Ectodermal cell (in vitro differentiated cells): ENCODE data around the gene NDEL1.

Experiments used
- H3K27ac ChIP-seq: 2 replicates; pipeline ENCODE4 v1.7.0; 2013; ENCODE audit warnings: mild to moderate bottlenecking, low read depth, low read length; ENCODE audit not compliant: insufficient read depth, poor library complexity, severe bottlenecking
- H3K27me3 ChIP-seq: 2 replicates; pipeline ENCODE4 v1.7.0; 2013; ENCODE audit warnings: mild to moderate bottlenecking, low read length; ENCODE audit not compliant: insufficient read depth, control insufficient read depth, poor library complexity, severe bottlenecking
- H3K36me3 ChIP-seq: one replicate; pipeline ENCODE4 v1.7.0; 2013; ENCODE audit warnings: low read length; ENCODE audit not compliant: control insufficient read depth, insufficient read depth
- H3K4me1 ChIP-seq: one replicate; pipeline ENCODE4 v1.7.0; 2013; ENCODE audit warnings: low read length; ENCODE audit not compliant: control insufficient read depth, insufficient read depth
- H3K4me3 ChIP-seq: 2 replicates; pipeline ENCODE4 v1.7.0; 2013; ENCODE audit warnings: low read depth, low read length, control low read depth; ENCODE audit not compliant: insufficient read depth
- H3K9me3 ChIP-seq: 2 replicates; pipeline ENCODE4 v1.7.0; 2013; ENCODE audit warnings: mild to moderate bottlenecking, low read length, moderate library complexity; ENCODE audit not compliant: control insufficient read depth
- WGBS, 2 experiments: methylation state at CpG; one replicate each; pipeline ENCODE4 v1.1.7; 2013; ENCODE audit warnings: missing lambda C conversion rate in 2 of 2; 5-methylcytosine and 5-hydroxymethylcytosine counted together

The NDEL1 gene

DNA sequence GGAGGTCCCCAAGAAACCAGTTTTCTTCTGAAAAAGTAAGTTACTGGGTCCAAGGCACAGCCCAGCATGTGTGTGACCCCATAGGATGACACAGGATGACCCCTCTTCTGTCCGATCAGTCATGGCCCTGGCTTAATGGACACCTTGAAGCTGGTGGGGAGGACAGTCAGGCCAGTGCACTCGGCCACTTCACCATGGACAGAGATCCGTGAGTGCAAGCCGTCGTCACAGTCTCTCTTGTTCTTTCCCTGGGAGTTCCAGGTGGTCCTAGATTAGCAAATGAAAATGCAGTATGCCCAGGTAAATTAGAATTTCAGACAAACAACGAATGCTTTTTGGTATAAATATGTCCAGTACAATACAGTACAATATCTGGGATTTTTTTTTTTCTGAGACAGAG is 36.7 kb upstream of the NDEL1 start:
- H3K4me3 ChIP-seq: no peak overlapping the region
- no peaks in the 10 kb centered on the region for H3K4me1 ChIP-seq
- 75 to 82% methylated on average over 6 of the region's 6 CpGs for WGBS, 2 experiments
- H3K36me3 ChIP-seq: no peaks in the 10 kb centered on the region
- peaks cover 20% of the 10 kb centered on the region for H3K27me3 ChIP-seq
- no peak overlapping the region for H3K27ac ChIP-seq
- H3K9me3 ChIP-seq: no peaks in the 10 kb centered on the region

GRCh38 chr17:8401107-8401506 is 34.6 kb upstream of the NDEL1 start:
- Histone ChIP-seq H3K4me1 (no peaks in the 10 kb centered on the region), H3K27me3 (peaks cover 13% of the 10 kb centered on the region), H3K9me3 (no peaks in the 10 kb centered on the region), H3K27ac (no peak overlapping the region), H3K36me3 (no peaks in the 10 kb centered on the region), H3K4me3 (no peak overlapping the region)
- 87 to 88% methylated on average over 1 of the region's 2 CpGs for WGBS, 2 experiments

DNA sequence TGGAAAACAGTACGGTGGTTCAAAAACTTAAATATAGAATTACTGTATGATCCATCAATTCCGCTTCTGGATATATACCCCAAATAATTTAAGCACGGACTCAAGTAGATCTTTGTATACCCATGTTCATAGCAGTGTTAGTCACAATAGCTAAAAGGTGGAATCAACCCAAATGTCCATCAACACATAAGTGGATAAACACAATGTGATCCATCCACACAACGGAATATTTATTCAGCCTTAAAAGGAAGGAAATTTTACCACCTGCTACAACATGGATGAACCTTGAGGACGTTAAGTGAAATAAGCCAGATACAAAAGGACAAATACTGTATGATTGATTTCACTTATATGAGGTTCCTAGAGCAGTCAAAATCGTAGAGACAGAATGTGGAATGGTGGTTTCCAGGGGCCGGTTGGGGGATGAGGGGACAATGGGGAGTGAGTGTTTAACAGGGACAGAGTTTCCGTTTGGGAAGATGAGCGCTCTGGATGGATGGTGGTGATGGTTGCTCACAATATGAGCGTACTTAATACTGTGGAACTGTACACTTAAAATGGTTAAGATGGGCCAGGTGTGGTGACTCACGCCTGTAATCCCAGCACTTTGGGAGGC is 32.7 kb upstream of the NDEL1 start:
- 88 to 89% methylated on average over 10 to 11 of the region's 11 CpGs for WGBS, 2 experiments
- Histone ChIP-seq H3K4me3 (no peak overlapping the region), H3K36me3 (no peaks in the 10 kb centered on the region), H3K27ac (no peak overlapping the region), H3K4me1 (no peaks in the 10 kb centered on the region), H3K27me3 (no peaks in the 10 kb centered on the region), H3K9me3 (no peaks in the 10 kb centered on the region)

- no peak overlapping the region for H3K27ac ChIP-seq
- no peaks in the 10 kb centered on the region for H3K4me1 ChIP-seq
- H3K9me3 ChIP-seq: no peaks in the 10 kb centered on the region
- peaks cover 2% of the 10 kb centered on the region for H3K27me3 ChIP-seq
- H3K4me3 ChIP-seq: no peak overlapping the region
- H3K36me3 ChIP-seq: no peaks in the 10 kb centered on the region
- 91 to 94% methylated on average over 11 of the region's 11 CpGs for WGBS, 2 experiments
Measured at GRCh38 chr17:8405499-8406016, 30.1 kb upstream of the NDEL1 start.

DNA sequence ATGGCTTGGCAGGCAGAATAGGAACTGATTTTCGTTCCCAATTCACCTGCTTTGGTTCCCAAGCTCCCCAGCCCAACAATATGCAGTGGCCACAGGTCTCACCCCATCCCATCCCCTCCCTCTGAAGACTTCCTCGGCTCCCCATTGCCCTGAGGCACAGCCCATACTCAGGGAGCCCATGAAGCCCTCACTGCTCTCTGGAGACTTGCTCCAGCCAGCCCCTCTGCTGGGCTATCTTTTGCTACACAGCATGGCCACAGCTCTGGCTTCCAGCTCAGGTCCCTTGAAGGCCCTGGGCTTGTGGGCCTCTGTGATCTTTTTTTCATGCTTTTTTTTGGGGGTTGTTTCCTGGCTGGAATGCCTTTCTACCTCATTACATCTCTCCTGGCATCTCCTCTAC is 29.5 kb upstream of the NDEL1 start:
- Histone ChIP-seq H3K36me3 (no peaks in the 10 kb centered on the region), H3K27me3 (peaks cover 3% of the 10 kb centered on the region), H3K9me3 (no peaks in the 10 kb centered on the region), H3K4me1 (no peaks in the 10 kb centered on the region), H3K27ac (no peak overlapping the region), H3K4me3 (no peak overlapping the region)
- WGBS, 2 experiments: 86 to 88% methylated on average over 2 of the region's 2 CpGs

DNA sequence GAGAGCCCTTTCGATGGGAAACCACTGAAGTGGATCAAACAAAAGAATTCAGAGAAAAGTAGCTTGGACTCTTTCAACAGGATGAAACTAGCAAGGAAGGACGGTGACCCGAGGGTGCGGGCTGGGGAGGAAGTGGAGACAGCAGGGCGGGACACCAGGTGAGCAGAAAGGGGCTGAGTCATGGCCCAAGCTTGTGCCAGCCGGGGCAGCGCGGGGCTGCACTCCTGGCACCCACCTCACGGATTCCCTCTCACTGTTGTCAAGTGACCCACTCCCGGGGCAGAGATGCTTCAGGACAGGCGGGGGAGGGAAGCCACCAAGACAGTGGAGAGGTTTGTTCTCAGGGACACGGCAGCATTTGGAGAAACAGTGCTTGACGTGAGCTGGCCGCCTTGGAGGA is 27.3 kb upstream of the NDEL1 start:
- H3K27ac ChIP-seq: peak overlapping the region; percentile 16
- H3K36me3 ChIP-seq: no peaks in the 10 kb centered on the region
- H3K27me3 ChIP-seq: peaks cover 3% of the 10 kb centered on the region
- no peak overlapping the region for H3K4me3 ChIP-seq
- 78 to 80% methylated on average over 14 of the region's 14 CpGs for WGBS, 2 experiments
- H3K4me1 ChIP-seq: no peaks in the 10 kb centered on the region
- H3K9me3 ChIP-seq: no peaks in the 10 kb centered on the region

DNA sequence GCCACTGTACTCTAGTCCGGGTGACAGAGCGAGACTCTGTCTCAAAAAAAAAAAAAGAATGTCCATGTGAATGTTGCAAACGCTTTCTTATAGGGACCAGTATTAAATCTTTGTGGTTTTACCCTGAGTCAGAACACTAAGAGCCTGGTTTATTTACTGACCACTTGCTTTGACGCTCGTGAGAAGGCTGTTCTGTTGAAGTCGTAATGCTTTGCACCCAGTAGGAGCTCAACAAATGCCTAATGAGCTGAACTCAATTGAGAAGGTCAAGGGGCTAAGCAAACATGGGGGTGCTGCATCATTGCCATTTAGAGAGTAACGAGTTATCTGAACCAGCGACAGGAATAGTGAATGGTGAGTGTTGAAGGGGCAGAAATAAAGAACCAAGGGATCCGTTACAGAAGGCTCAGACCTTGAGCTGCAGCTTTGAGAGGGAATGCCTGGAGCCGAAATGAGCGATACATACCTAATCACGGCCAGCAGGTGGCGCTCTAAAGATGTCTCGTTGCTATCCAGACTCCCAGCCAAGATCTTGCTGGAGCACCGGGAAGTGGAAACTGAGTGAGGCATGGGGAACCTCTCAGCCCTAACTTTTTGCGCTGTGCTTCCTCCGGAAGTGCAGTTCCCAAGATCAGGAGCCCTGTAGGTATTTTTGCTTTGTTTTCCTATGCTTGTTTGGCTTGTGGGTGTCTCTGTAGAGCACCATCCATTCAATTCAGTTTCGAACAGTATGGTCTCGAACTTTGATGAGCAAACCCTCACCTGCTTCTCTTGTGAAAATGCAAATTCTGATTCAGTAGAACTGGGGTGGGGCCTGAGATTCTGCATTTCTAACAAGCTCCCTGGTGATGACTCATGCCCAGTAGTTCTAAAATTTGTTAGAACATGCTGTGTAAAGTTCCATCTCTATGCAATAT is 25.5 kb upstream of the NDEL1 start:
- 37 to 40% methylated on average over 19 of the region's 19 CpGs for WGBS, 2 experiments
- no peaks in the 10 kb centered on the region for H3K4me1 ChIP-seq
- no peaks in the 10 kb centered on the region for H3K9me3 ChIP-seq
- peaks cover 3% of the 10 kb centered on the region for H3K27me3 ChIP-seq
- no peak overlapping the region for H3K27ac ChIP-seq
- H3K36me3 ChIP-seq: no peaks in the 10 kb centered on the region
- H3K4me3 ChIP-seq: no peak overlapping the region

- H3K27me3 ChIP-seq: peaks cover 3% of the 10 kb centered on the region
- H3K4me3 ChIP-seq: no peak overlapping the region
- H3K9me3 ChIP-seq: no peaks in the 10 kb centered on the region
- no peak overlapping the region for H3K27ac ChIP-seq
- WGBS, 2 experiments: 81 to 83% methylated on average over 1 of the region's 1 CpG
- H3K36me3 ChIP-seq: no peaks in the 10 kb centered on the region
- H3K4me1 ChIP-seq: no peaks in the 10 kb centered on the region
Measured at GRCh38 chr17:8410883-8411238, 24.8 kb upstream of the NDEL1 start.

DNA sequence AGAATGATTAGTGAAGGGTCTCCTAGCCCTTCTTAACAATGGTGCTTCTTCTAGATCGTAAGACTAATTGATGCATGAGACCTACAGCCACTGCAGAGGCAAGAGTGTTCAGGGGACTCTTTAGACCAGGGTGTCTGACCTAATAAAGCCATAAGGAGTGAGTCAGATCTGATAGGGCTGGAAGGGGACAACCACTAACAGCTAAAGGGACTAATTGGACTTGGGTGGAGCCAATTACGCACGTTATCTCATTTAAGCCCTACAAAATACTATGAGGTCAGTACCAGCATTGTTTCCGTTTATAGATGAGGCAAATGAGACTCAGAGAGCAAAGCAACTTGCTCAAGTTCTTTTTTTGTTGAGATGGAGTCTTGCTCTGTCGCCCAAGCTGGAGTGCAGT is 23.6 kb upstream of the NDEL1 start:
- H3K27ac ChIP-seq: no peak overlapping the region
- no peaks in the 10 kb centered on the region for H3K9me3 ChIP-seq
- 80% methylated on average over 5 of the region's 5 CpGs for WGBS, 2 experiments

DNA sequence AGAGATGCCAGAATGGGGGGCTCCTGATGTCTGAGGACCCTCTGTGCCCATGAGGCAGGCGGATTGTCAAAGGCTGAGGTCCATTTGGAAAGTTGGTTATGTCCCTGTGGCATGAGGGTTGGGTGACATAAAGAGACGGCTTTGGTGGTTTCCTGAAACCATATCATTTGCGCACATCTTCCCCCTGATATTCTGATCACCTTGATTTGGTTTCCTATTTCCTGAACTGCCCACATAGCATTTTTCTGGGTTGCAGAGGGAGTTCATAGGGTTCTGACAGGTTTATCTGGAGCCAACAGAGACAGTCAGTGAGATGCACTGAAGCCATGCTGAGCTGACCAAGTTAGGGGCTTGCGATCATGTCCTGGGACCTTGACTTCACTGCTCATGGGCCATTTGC is 22.4 kb upstream of the NDEL1 start:
- peaks cover 3% of the 10 kb centered on the region for H3K27me3 ChIP-seq
- 87 to 95% methylated on average over 4 of the region's 4 CpGs for WGBS, 2 experiments
- no peak overlapping the region for H3K4me3 ChIP-seq
- H3K36me3 ChIP-seq: no peaks in the 10 kb centered on the region
- H3K9me3 ChIP-seq: no peaks in the 10 kb centered on the region
- no peaks in the 10 kb centered on the region for H3K4me1 ChIP-seq
- H3K27ac ChIP-seq: no peak overlapping the region

More for the DNA sequence above, 23.6 kb upstream of the NDEL1 start:
- H3K4me3 ChIP-seq: no peak overlapping the region
- H3K4me1 ChIP-seq: no peaks in the 10 kb centered on the region
- H3K36me3 ChIP-seq: no peaks in the 10 kb centered on the region
- H3K27me3 ChIP-seq: peaks cover 3% of the 10 kb centered on the region
